H1 (cell line): Measurements from ENCODE around the gene IQCK. TPM values are rescaled to one million over a fixed set of nuclear protein-coding genes. Genes with fewer than 3 reads are reported as not detected.

Experiments
- CTCF ChIA-PET: fragments of 300-600 bp; sonication (Branson Sonifier 250); formaldehyde crosslinking; loops from one replicate; lab custom pipeline; 2021; ENCODE audit not compliant: partially characterized antibody; lab: Charles Lee
- POLR2A ChIA-PET: fragments of 300-600 bp; sonication (Branson Sonifier 250); formaldehyde crosslinking; loops from one replicate; lab custom pipeline; 2021; ENCODE audit warnings: inconsistent platforms; ENCODE audit not compliant: partially characterized antibody; lab: Charles Lee
- DNase-seq, 2 experiments: peaks; one replicate each; pipeline versions ENCODE4 v3.0.0 to v3.0.0-alpha.2; 2010 to 2022; ENCODE audit warnings: low spot score in 2 of 2, low read depth in 1 of 2, mixed read lengths in 1 of 2
- FAIRE-seq: peaks from 2 replicates; lab custom pipeline; 2011; peaks lifted over from hg19 to GRCh38; lab: Jason Lieb, UNC
- H2AFZ ChIP-seq: 2 replicates; pipeline ENCODE4 v1.8.1; 2012; ENCODE audit warnings: low read length, inconsistent platforms
- H2AK5ac ChIP-seq: 2 replicates; pipeline ENCODE4 v1.6.1; 2013; ENCODE audit warnings: low read depth, low read length
- H2BK120ac ChIP-seq: replicated peaks from 2 replicates; pipeline ENCODE3; 2013; ENCODE audit warnings: low read depth, low read length, inconsistent platforms
- H2BK12ac ChIP-seq: 2 replicates; pipeline ENCODE4 v1.6.1; 2013; ENCODE audit warnings: low read depth, low read length
- H2BK15ac ChIP-seq: 2 replicates; pipeline ENCODE4 v1.6.1; 2013; ENCODE audit warnings: low read length
- H2BK20ac ChIP-seq: 2 replicates; pipeline ENCODE4 v1.6.1; 2013; ENCODE audit warnings: low read length
- H2BK5ac ChIP-seq: 2 replicates; pipeline ENCODE4 v1.6.1; 2013; ENCODE audit warnings: low read depth, low read length
- H3K14ac ChIP-seq: 2 replicates; pipeline ENCODE4 v1.6.1; 2013; ENCODE audit warnings: inconsistent platforms; ENCODE audit not compliant: insufficient read length
- H3K18ac ChIP-seq: 2 replicates; pipeline ENCODE4 v1.6.1; 2013; ENCODE audit warnings: low read length; ENCODE audit errors: extremely low read depth
- H3K23ac ChIP-seq: 2 replicates; pipeline ENCODE4 v1.6.1; 2013; ENCODE audit warnings: inconsistent platforms; ENCODE audit not compliant: insufficient read length
- H3K23me2 ChIP-seq: 2 replicates; pipeline ENCODE4 v1.6.1; 2013; ENCODE audit warnings: low read depth, low read length
- H3K27ac ChIP-seq: 2 replicates; pipeline ENCODE4 v1.6.1; 2011; ENCODE audit warnings: low read depth, low read length, inconsistent platforms
- H3K27me3 ChIP-seq, 4 experiments: replicated peaks in 1 of 4; 1 replicate in 1 of 4; 2 replicates in 3 of 4; pipeline versions ENCODE4 v1.6.1 to v1.8.1; 2011 to 2013; ENCODE audit warnings: low read length in 3 of 4, mild to moderate bottlenecking in 3 of 4, inconsistent platforms in 2 of 4, mixed read lengths in 2 of 4, moderate library complexity in 1 of 4; ENCODE audit not compliant: control insufficient read depth in 3 of 4, insufficient read depth in 3 of 4; ENCODE audit errors: extremely low read depth in 1 of 4
- H3K36me3 ChIP-seq, 4 experiments: 2 replicates each; pipeline versions ENCODE4 v1.6.1 to v1.8.1; 2011 to 2013; ENCODE audit warnings: mild to moderate bottlenecking in 4 of 4, low read length in 3 of 4, moderate library complexity in 2 of 4, control low read depth in 1 of 4, inconsistent platforms in 1 of 4; ENCODE audit not compliant: insufficient read depth in 4 of 4, control insufficient read depth in 2 of 4
- H3K4ac ChIP-seq: replicated peaks from 2 replicates; pipeline ENCODE3; 2013; ENCODE audit warnings: low read length, low read depth, mixed read lengths, inconsistent platforms; ENCODE audit not compliant: insufficient read length
- H3K4me1 ChIP-seq, 4 experiments: replicated peaks in 1 of 4; 1 replicate in 1 of 4; 2 replicates in 3 of 4; pipeline versions ENCODE4 v1.6.1 to v1.8.1; 2011 to 2013; ENCODE audit warnings: low read length in 3 of 4, inconsistent platforms in 2 of 4, mixed read lengths in 1 of 4; ENCODE audit not compliant: insufficient read depth in 4 of 4, control insufficient read depth in 3 of 4
- H3K4me2 ChIP-seq, 2 experiments: 2 replicates each; pipeline versions ENCODE4 v1.6.1 to v1.8.1; 2011 to 2013; ENCODE audit warnings: low read depth in 2 of 2, low read length in 2 of 2, control low read depth in 1 of 2, inconsistent platforms in 1 of 2, mild to moderate bottlenecking in 1 of 2; ENCODE audit not compliant: insufficient read depth in 1 of 2
- H3K4me3 ChIP-seq, 4 experiments: fragments of 200-600, 300-600 bp in 1 of 4; sonication (generic), shearing (Covaris generic), sonication (Bioruptor Twin) in 1 of 4; 2 replicates each; pipeline versions ENCODE4 v1.5.1 to v1.8.1; 2011 to 2016; ENCODE audit warnings: low read length in 4 of 4, low read depth in 3 of 4, control low read depth in 2 of 4, inconsistent platforms in 2 of 4, mild to moderate bottlenecking in 2 of 4, mixed read lengths in 1 of 4, moderate library complexity in 1 of 4; ENCODE audit not compliant: insufficient read depth in 2 of 4; ENCODE audit errors: extremely low read depth in 1 of 4
- H3K56ac ChIP-seq: replicated peaks from 2 replicates; pipeline ENCODE3; 2013; ENCODE audit warnings: low read depth, mild to moderate bottlenecking, mixed read lengths, low read length, inconsistent platforms; ENCODE audit not compliant: insufficient read length
- H3K79me1 ChIP-seq: 2 replicates; pipeline ENCODE4 v1.6.1; 2013; ENCODE audit warnings: low read depth, low read length, control low read depth
- H3K79me2 ChIP-seq, 2 experiments: 2 replicates each; pipeline versions ENCODE4 v1.6.1 to v1.8.1; 2012 to 2013; ENCODE audit warnings: low read length in 2 of 2, mild to moderate bottlenecking in 2 of 2, inconsistent platforms in 1 of 2; ENCODE audit not compliant: insufficient read depth in 2 of 2, control insufficient read depth in 1 of 2
- H3K9ac ChIP-seq, 4 experiments: replicated peaks in 1 of 4; 1 replicate in 1 of 4; 2 replicates in 3 of 4; pipeline versions ENCODE4 v1.6.1 to v1.8.1; 2011 to 2013; ENCODE audit warnings: low read depth in 3 of 4, low read length in 3 of 4, control low read depth in 2 of 4, mild to moderate bottlenecking in 2 of 4, moderate library complexity in 2 of 4, inconsistent platforms in 1 of 4; ENCODE audit errors: extremely low read depth in 1 of 4
- H3K9me3 ChIP-seq, 2 experiments: 2 replicates each; pipeline versions ENCODE4 v1.6.1 to v1.8.1; 2012 to 2013; ENCODE audit warnings: mild to moderate bottlenecking in 2 of 2, moderate library complexity in 2 of 2, control low read depth in 1 of 2, inconsistent platforms in 1 of 2, low read depth in 1 of 2, low read length in 1 of 2, mixed read lengths in 1 of 2; ENCODE audit not compliant: insufficient read depth in 2 of 2
- H4K20me1 ChIP-seq, 2 experiments: replicated peaks in 1 of 2; 2 replicates each; pipeline versions ENCODE3 to v1.8.1; 2011 to 2013; ENCODE audit warnings: inconsistent platforms in 2 of 2, low read length in 2 of 2, mild to moderate bottlenecking in 1 of 2; ENCODE audit not compliant: insufficient read depth in 2 of 2, control insufficient read depth in 1 of 2
- H4K5ac ChIP-seq: 2 replicates; pipeline ENCODE4 v1.6.1; 2013; ENCODE audit warnings: low read length, low read depth, mixed read lengths, inconsistent platforms; ENCODE audit not compliant: insufficient read length
- H4K8ac ChIP-seq: 2 replicates; pipeline ENCODE4 v1.8.0; 2013; ENCODE audit warnings: mild to moderate bottlenecking, moderate library complexity, low read length, inconsistent platforms; ENCODE audit not compliant: insufficient read depth; ENCODE audit errors: extremely low read depth
- H4K91ac ChIP-seq: replicated peaks from 2 replicates; pipeline ENCODE3; 2013; ENCODE audit warnings: low read length, mixed read lengths, inconsistent platforms; ENCODE audit not compliant: insufficient read length
- KDM1A ChIP-seq: fragments of 200-600, 300-600 bp; sonication (generic); IDR thresholded peaks from 2 replicates; pipeline ENCODE4 v1.7.1; 2016; ENCODE audit warnings: mild to moderate bottlenecking, low read length, borderline replicate concordance
- PHF8 ChIP-seq: fragments of 200-600 bp; sonication (generic); conservative IDR thresholded peaks from 2 replicates; pipeline ENCODE4 v1.7.1; 2012; ENCODE audit warnings: low read depth, mild to moderate bottlenecking, inconsistent platforms, low read length, moderate library complexity
- WGBS, 2 experiments: shearing (Covaris generic) in 1 of 2; methylation state at CpG; one replicate each; pipeline versions ENCODE4 v1.1.6 to v1.1.7; 2013 to 2015; ENCODE audit warnings: low lambda C conversion rate in 2 of 2, mixed read lengths in 2 of 2, inconsistent platforms in 1 of 2, low coverage in 1 of 2, missing lambda C conversion rate in 1 of 2; ENCODE audit not compliant: insufficient replicate concordance in 2 of 2, insufficient coverage in 1 of 2, insufficient read length in 1 of 2; ENCODE audit errors: extremely low coverage in 1 of 2, missing lambda C conversion rate in 1 of 2; 5-methylcytosine and 5-hydroxymethylcytosine counted together
- polyA plus RNA-seq, 7 experiments: library from polyadenylated mRNA; depleted of rRNA in 3 of 7; stranded (reverse) in 5 of 7; unstranded in 2 of 7; fragments of >200 nt in 5 of 7; fragments of 200-250 nt in 2 of 7; gene quantifications; 1 replicate in 5 of 7; 2 replicates in 1 of 7; 4 replicates in 1 of 7; pipeline versions ENCODE4 v1.2.1 to v1.2.3, GENCODE V29; 2011 to 2013; ENCODE audit warnings: missing spikeins in 2 of 7, mixed read lengths in 2 of 7
- total RNA-seq: library from RNA; stranded (reverse); fragmentation: NEBNext Ultra II Directional; extraction: Animal tissue kit (Norgen Biotek cat#: 25700); gene quantifications from 2 replicates; pipeline ENCODE4 v1.2.1, GENCODE V29; 2021

IQCK gene
- total and polyA plus RNA-seq, 2 of the 8 experiments (the other 6 are each of a cell fraction or from before 2014, with no cell fraction given) = 6.2 to 9.3 TPM

GRCh38 chr16:19890901-19891300 lies 172.8 kb downstream of the IQCK start:
- Histone ChIP-seq H3K23me2 (no peaks in the 10 kb centered on the region), H2AFZ (no peak overlapping the region), H3K23ac (no peak overlapping the region), H3K27ac (no peak overlapping the region), H3K4me3 (no peak overlapping the region), H2BK5ac (no peak overlapping the region), H3K27me3 (peaks cover 0 to under 1% (median under 1%) of the 10 kb centered on the region in 4 experiments; a peak in 2 of 7 replicates), H4K5ac (no peak overlapping the region), H2BK15ac (no peak overlapping the region), H2BK120ac (no peak overlapping the region), H4K91ac (no peak overlapping the region), H3K4ac (no peak overlapping the region), H3K14ac (no peak overlapping the region), H2BK20ac (no peak overlapping the region), H3K79me1 (no peaks in the 10 kb centered on the region), H3K79me2 (no peaks in the 10 kb centered on the region), H3K9me3 (no peaks in the 10 kb centered on the region), H2AK5ac (no peak overlapping the region), H3K4me2 (no peak overlapping the region), H3K18ac (no peak overlapping the region), H3K56ac (no peak overlapping the region), H3K36me3 (no peaks in the 10 kb centered on the region), H4K8ac (no peak overlapping the region), H3K4me1 (no peaks in the 10 kb centered on the region), H3K9ac (no peak overlapping the region), H2BK12ac (no peak overlapping the region), H4K20me1 (no peaks in the 10 kb centered on the region)
- ChIA-PET CTCF (interaction anchor here (0.8 to 1.6 kb wide), 11 partner anchors 8 to 418 kb away, joined by 3 to 6 read pairs (median 3); partner anchors contain the start of gene VPS35L), POLR2A (interaction anchor here (0.9 kb wide), 1 partner anchor 36 kb away, joined by 3 read pairs; no protein-coding TSS in a partner anchor)
- DNase-seq (no peak), FAIRE-seq (no peak)
- TF ChIP-seq PHF8 = no peak
- peak; percentile 46; the same call in 1 of the 2 replicates for TF ChIP-seq KDM1A
- WGBS, 2 experiments = 73% methylated on average over 3 of the region's 3 CpGs; no CpG with 5 or more reads in 1 of the 2 experiments
